NCI-H1048 (cell line): ENCODE data around the gene C5orf52.
"Not testable (repeated sequence)": the region's sequence is repeated elsewhere in the genome, so short reads cannot be mapped to it uniquely, and the experiment has no call there.

Experiments used
- DNase-seq: peaks from one replicate; lab custom pipeline; 2025; lab: John Stamatoyannopoulos, UW

C5orf52 gene

DNA sequence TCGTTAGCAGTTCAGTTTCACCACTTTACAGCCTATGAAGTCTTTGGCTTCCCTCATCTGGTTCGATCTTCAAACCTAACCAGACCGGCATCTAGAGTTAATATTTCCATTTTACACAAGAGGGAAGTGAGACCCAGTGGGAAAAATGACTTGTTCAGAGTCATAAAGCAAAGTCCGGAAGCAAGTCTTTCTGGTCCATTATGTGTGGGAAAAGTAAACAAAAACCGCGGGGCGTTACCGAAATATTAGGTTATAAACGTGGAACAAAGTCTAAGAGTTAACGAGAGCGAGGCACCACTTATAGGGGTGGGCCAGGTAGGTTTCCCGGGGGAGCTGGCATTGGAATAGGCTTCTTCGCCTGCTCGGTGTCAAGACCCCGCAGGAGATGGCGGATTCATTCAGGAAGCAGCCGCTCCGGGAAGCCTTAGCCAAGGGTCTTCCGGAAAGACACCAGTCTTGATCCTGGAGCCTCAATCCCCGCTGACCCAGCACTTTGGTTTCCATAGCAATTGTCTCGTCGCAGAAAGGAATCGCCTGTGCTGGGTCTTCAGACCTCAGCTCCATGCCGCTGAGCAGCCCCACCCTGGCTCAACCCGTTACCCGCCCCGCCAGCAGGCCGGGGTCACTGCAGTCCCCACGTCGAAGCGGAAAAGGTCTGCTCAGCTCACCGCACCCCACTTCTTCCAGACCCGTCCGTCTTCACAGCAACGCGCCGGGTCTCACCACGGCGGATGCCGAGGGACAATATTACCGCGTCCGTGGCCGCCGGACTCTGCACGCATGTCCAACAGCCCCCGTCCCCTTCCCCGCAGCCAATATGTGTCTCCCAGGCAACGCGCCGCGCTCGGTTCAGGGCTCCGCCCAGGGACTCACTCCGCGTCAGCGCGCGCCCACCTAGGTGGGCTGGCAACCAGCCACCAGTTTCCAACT is at the start of gene C5orf52:
Gene C5orf52 (plus strand): TSS at position 872 of the 930 bp plus-strand sequence. CDS start 82 bp downstream, outside the sequence.
- DNase-seq = no peak

GRCh38 chr5:157624144-157624543 is 47.2 kb upstream of the C5orf52 start:
- no peak for DNase-seq

- DNase-seq = no peak
Measured at GRCh38 chr5:157626831-157627230, 44.5 kb upstream of the C5orf52 start.

DNA sequence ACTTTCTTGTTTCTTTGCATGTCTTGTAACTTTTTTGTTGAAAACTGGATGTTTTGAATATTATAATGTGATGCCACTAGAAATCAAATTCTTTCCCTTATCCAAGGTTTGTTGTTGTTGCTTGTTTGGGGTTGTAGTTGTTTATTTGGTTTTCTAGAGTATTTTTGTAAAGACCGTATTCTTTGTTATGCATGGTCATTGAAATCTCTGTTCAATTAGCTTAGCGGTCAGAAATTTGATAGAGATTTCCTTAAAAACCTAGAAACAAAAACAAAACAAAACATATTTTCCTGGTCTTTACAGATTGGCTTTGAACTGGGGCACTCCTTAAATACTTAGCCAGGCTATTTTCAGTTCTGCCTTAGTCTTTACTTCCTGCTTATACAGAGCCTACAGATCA is 41.0 kb upstream of the C5orf52 start:
- no peak for DNase-seq

GRCh38 chr5:157640406-157641066 is 30.8 kb upstream of the C5orf52 start:
- no peak for DNase-seq

DNA sequence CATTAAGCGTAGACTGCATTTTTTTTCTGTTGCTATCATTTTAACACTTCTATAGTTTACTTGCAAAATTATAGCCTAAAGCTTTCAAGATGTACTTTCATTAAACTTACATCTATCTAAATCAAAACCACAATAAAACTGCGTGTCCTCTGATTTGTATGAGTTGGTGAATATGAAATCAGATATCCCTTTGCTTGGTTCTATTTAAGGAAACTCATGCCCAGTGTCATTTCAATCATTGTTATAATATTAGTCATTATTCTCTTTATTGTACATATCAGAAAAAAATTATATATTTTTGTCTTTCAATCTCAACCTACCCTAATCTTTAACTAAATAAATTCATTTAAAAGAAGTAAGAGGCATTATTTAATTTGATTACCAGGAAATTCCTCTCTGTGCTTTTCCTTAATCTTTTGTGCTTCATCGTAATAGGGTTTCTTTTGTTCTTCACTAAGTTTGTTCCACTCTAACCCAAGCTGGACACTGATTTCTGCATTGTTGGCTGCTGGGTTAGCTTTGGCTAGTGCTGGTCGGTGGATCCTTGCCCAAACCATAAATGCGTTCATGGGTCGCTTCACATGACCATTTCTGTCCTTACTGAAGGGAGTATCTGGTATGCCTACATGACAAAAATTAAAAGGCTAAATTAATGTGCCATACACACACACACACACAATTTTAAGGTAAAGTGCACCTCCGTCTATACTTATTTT is 22.9 kb upstream of the C5orf52 start:
- DNase-seq = no peak

DNA sequence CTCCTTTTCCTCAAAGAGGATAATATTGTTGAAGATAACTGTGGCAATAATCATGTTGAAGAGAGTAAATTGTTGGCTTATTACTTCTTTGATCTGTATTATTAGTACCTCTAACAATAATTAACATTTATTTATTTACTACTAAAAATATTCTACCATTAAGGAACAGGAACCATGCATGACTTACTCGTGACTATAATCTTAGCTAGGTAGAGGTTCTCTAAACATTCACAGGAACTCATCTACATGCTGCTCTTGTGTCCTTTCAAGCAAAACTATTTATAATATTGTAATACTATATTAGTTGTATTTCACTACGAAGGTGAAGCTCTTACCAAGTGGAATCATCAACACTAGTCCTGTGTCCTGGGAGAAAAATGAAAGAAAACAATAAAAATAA is 22.2 kb upstream of the C5orf52 start:
- no peak for DNase-seq

GRCh38 chr5:157650991-157651611 is 20.2 kb upstream of the C5orf52 start:
- no peak for DNase-seq

GRCh38 chr5:157651623-157652376 is 19.5 kb upstream of the C5orf52 start:
- no peak for DNase-seq

DNA sequence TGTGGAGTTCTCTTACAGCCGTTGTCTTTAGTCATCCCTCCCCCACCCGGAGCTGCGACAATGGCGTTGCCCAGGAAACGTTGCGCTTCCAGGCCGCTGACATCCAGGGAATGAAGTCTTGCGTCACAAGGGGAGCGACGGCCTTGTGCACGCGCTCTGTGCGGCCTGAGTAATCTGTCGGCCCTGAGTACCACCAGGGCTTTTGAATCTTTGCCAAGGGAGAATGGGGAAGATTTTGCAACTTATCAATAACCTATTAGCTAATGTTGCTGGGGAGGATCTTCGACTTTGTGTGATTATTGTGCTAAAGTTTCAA is 19.0 kb upstream of the C5orf52 start, which contains the start of gene SOX30:
Gene SOX30 (minus strand): TSS at position 62 of the 316 bp plus-strand sequence. CDS start 360 bp downstream, outside the sequence.
- DNase-seq = no peak

GRCh38 chr5:157657516-157657915 is 13.8 kb upstream of the C5orf52 start:
- DNase-seq = no peak

DNA sequence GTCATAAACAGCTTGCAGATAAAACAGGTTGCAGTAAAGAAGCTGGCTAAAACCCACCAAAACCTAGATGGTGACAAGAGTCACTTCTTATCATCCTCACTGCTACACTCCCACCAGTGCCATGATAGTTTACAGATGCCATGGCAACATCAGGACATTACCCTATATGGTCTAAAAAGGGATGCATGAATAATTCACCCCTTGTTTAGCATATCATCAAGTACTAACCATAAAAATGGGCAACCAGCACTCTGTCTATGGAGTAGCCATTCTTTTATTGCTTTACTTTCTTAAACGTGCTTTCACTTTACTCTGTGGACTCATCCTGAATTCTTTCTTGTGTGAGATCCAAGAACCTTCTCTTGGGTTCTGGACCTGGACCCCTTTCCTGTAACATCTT is 12.4 kb upstream of the C5orf52 start:
- no peak for DNase-seq

GRCh38 chr5:157659868-157660660 is 11.3 kb upstream of the C5orf52 start:
- DNase-seq = no peak

DNA sequence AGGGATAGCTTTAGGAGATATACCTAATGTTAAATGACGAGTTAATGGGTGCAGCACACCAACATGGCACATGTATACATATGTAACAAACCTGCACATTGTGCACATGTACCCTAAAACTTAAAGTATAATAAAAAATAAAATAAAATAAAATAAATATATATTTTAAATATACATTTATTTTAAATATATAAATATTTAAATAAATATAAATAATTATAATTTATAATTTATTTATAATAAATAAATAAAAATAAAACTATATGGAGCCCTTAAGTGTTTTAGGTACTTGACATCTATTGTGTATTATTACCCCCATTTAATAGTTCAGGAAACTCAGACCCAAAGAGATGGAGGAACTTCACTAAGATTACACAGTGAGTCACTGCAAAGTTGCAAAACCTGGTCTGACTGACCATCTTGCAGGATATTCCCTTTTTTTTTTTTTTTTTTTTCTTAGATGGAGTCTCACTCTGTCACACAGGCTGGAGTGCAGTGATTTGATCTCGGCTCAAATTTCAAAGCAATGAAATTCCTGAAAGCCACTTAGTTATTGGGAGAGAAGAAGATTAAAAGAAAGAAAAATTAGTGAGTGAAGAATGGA is 5.8 kb upstream of the C5orf52 start:
- DNase-seq = no peak

DNA sequence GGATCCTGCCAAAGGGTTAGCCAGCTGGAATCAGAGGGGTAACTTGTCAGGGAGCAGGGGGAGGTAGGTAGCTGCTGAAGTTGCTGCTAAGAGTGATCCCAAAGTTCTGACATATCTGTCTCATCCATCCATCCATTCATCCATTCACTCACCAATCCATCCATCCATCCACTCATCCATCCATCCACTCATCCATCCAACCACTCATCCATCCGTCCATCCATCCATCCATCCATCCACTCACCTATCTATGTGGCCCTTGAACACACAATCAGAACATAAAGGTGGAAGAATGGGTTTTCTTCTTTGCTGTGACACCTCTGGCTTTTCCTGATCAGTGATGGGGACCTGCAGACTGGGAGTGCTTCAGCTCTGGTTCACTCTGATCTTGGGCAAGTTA is 3.0 kb upstream of the C5orf52 start:
- no peak for DNase-seq

DNA sequence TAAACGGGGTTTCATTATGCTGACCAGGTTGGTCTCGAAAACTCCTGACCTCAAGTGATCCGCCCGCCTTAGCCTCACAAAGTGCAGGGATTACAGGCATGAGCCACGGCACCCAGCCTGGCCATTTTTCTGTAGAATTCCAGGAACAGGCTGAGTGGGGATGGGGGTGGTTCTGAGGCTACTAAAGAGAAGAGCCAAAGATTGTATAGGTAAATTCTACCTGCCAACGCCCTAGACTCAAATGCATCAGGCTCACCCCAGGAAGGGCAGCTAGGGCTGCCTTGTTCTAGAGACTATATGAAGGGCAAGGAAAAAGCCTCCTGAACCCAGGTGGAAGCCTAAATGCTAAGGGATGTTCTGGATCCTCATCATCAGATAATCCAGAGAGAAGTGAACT is 1.6 kb upstream of the C5orf52 start:
- no peak for DNase-seq

GRCh38 chr5:157671592-157672330 is 428 bp downstream of the C5orf52 start:
- DNase-seq = no peak

DNA sequence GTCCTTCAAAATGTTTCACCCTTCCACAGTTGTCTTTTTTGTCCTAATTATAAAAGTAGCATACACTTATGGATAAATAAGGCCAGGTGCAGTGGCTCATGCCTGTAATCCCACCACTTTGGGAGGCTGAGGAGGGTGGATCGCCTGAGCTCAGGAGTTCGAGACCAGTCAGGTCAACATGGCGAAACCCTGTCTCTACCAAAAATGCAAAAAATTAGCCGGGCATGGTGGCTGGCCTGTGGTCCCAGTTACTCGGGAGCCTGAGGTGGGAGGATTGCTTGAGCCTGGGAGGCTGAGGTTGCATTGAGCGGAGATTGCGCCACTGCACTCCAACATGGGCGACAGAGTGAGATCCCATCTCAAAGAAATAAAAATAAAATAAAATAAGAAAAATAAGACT is 1.6 kb downstream of the C5orf52 start:
- no peak for DNase-seq

DNA sequence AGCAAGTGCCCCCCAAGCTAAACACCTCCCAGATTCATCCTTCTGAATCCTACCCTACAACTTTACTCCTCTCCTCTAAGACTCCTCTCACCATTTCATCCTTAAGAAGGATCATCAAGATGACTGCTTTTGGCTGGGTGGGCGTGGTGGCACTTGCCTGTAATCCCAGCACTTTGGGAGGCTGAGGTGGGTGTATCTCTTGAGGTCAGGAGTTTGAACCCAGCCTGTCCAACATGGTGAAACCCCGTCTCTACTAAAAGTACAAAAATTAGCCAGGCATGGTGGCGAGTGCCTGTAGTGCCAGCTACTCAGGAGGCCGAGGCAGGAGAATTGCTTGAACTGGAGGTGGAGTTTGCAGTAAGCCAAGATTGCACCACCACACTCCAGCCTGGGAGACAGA is 3.0 kb downstream of the C5orf52 start:
- not testable (repeated sequence) for DNase-seq

DNA sequence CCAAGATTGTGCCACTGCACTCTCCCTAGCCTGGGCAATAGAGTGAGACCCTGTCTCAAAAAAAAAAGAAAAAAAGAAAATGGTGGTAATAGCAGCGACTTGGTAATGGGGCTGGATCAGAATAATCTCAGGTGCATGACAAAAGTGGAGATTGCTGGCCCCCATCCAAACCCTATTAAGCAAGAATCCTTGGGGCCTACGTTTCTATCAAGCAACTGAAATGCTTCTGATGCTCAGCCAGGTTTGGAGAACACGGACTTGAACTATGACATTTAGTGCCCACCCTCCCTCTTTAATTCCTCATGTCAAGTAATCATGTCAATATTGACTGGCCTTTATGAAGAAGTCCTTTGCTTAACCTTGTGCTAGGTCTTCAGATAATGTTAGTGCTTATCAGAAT is 6.6 kb downstream of the C5orf52 start:
- DNase-seq = no peak
